Astrocyte (in vitro differentiated cells and primary cell): ENCODE measurements around the gene ZNF503. TPM values are rescaled to one million over a fixed set of nuclear protein-coding genes. Genes with fewer than 3 reads are reported as not detected.

Experiments used
- DNase-seq: peaks from one replicate; pipeline ENCODE4 v3.0.0-alpha.2; 2010; ENCODE audit warnings: low read depth
- FAIRE-seq: peaks from 2 replicates; lab custom pipeline; 2011; peaks lifted over from hg19 to GRCh38; lab: Jason Lieb, UNC
- H2AFZ ChIP-seq: 2 replicates; pipeline ENCODE4 v1.6.0; 2012; ENCODE audit warnings: low read depth, low read length, inconsistent platforms
- H3K27ac ChIP-seq: 2 replicates; pipeline ENCODE4 v1.5.1; 2011; ENCODE audit warnings: low read depth, low read length, inconsistent platforms
- H3K27me3 ChIP-seq: 2 replicates; pipeline ENCODE4 v1.6.0; 2011; ENCODE audit warnings: low read length, inconsistent platforms; ENCODE audit not compliant: insufficient read depth
- H3K36me3 ChIP-seq: 2 replicates; pipeline ENCODE4 v1.5.1; 2011; ENCODE audit warnings: low read length, inconsistent platforms; ENCODE audit not compliant: insufficient read depth
- H3K4me1 ChIP-seq: 2 replicates; pipeline ENCODE4 v1.5.1; 2011; ENCODE audit warnings: low read length, inconsistent platforms; ENCODE audit not compliant: insufficient read depth
- H3K4me2 ChIP-seq: 2 replicates; pipeline ENCODE4 v1.6.0; 2012; ENCODE audit warnings: low read length, inconsistent platforms
- H3K4me3 ChIP-seq: 2 replicates; pipeline ENCODE4 v1.5.1; 2011; ENCODE audit warnings: low read depth, mild to moderate bottlenecking, low read length, inconsistent platforms; ENCODE audit not compliant: insufficient read depth
- H3K79me2 ChIP-seq: 2 replicates; pipeline ENCODE4 v1.6.0; 2012; ENCODE audit warnings: mild to moderate bottlenecking, low read length, inconsistent platforms; ENCODE audit not compliant: insufficient read depth
- H3K9ac ChIP-seq: 2 replicates; pipeline ENCODE4 v1.6.0; 2012; ENCODE audit warnings: mild to moderate bottlenecking, low read length, inconsistent platforms
- H3K9me3 ChIP-seq: 2 replicates; pipeline ENCODE4 v1.5.1; 2012; ENCODE audit warnings: low read depth, mild to moderate bottlenecking, low read length, inconsistent platforms; ENCODE audit not compliant: insufficient read depth
- H4K20me1 ChIP-seq: 2 replicates; pipeline ENCODE4 v1.6.0; 2012; ENCODE audit warnings: low read length, inconsistent platforms; ENCODE audit not compliant: insufficient read depth
- H3K27ac Mint-ChIP-seq: one replicate; pipeline ENCODE4 v1.8.0; 2021; ENCODE audit warnings: mild to moderate bottlenecking, mixed read lengths; ENCODE audit not compliant: unreplicated experiment
- H3K27me3 Mint-ChIP-seq: one replicate; pipeline ENCODE4 v1.8.0; 2021; ENCODE audit warnings: low read depth, mixed read lengths; ENCODE audit not compliant: unreplicated experiment
- H3K36me3 Mint-ChIP-seq: one replicate; pipeline ENCODE4 v1.8.0; 2021; ENCODE audit warnings: low read depth, mixed read lengths; ENCODE audit not compliant: unreplicated experiment
- H3K4me1 Mint-ChIP-seq: one replicate; pipeline ENCODE4 v1.8.0; 2021; ENCODE audit warnings: low read depth, mixed read lengths; ENCODE audit not compliant: unreplicated experiment
- H3K4me3 Mint-ChIP-seq: one replicate; pipeline ENCODE4 v1.8.0; 2021; ENCODE audit warnings: mild to moderate bottlenecking, moderate library complexity, mixed read lengths; ENCODE audit not compliant: unreplicated experiment
- H3K9me3 Mint-ChIP-seq: one replicate; pipeline ENCODE4 v1.8.0; 2021; ENCODE audit warnings: mild to moderate bottlenecking, mixed read lengths; ENCODE audit not compliant: unreplicated experiment
- CTCF ChIP-seq: IDR thresholded peaks from 2 replicates; pipeline ENCODE4 v1.5.1; 2011; ENCODE audit warnings: low read depth, mild to moderate bottlenecking, inconsistent platforms, low read length, moderate library complexity; ENCODE audit not compliant: insufficient read depth
- EZH2 ChIP-seq: IDR thresholded peaks from 2 replicates; pipeline ENCODE4 v1.6.1; 2012; ENCODE audit warnings: mild to moderate bottlenecking, low read length, inconsistent platforms; ENCODE audit not compliant: insufficient read depth
- total RNA-seq: library from RNA; stranded (reverse); gene quantifications from 2 replicates; pipeline ENCODE4 v1.2.1, GENCODE V29; 2021

ZNF503 gene
- total RNA-seq, 1 donor from 2014 or later, result 11.9 TPM

GRCh38 chr10:75397496-75398199, 3.9 kb downstream of the ZNF503 start:
- no peaks in the 10 kb centered on the region for H3K36me3 ChIP-seq
- H2AFZ ChIP-seq, result no peak overlapping the region
- H3K9ac ChIP-seq, result peak overlapping the region; percentile 93
- TF ChIP-seq CTCF (no peak), EZH2 (no peak)
- DNase-seq, result no peak
- H3K27ac Mint-ChIP-seq, result peak overlapping the region; percentile 69
- peaks cover 42% of the 10 kb centered on the region for H4K20me1 ChIP-seq
- peak overlapping the region; percentile 74 for H3K27ac ChIP-seq
- H3K4me1 Mint-ChIP-seq, result peaks cover 2% of the 10 kb centered on the region
- H3K4me2 ChIP-seq, result peak overlapping the region; percentile 100
- H3K4me3 Mint-ChIP-seq, result peak overlapping the region; percentile 88
- peaks cover 7% of the 10 kb centered on the region for H3K4me1 ChIP-seq
- H3K36me3 Mint-ChIP-seq, result peaks cover 4% of the 10 kb centered on the region
- H3K27me3 Mint-ChIP-seq, result peaks cover 40% of the 10 kb centered on the region
- no peaks in the 10 kb centered on the region for H3K27me3 ChIP-seq
- peaks cover 4% of the 10 kb centered on the region for H3K9me3 Mint-ChIP-seq
- no peak for FAIRE-seq
- no peaks in the 10 kb centered on the region for H3K9me3 ChIP-seq
- H3K4me3 ChIP-seq, result peak overlapping the region; percentile 89
- peaks cover 48% of the 10 kb centered on the region for H3K79me2 ChIP-seq

GRCh38 chr10:75396631-75397495, 4.7 kb downstream of the ZNF503 start:
- Histone ChIP-seq H3K27ac (peak overlapping the region; percentile 74), H3K9me3 (no peaks in the 10 kb centered on the region), H2AFZ (peak overlapping the region; percentile 77), H3K79me2 (peaks cover 48% of the 10 kb centered on the region), H3K9ac (peak overlapping the region; percentile 93), H3K27me3 (peaks cover 2% of the 10 kb centered on the region), H3K4me1 (peaks cover 5% of the 10 kb centered on the region), H3K4me2 (peak overlapping the region; percentile 100), H4K20me1 (peaks cover 42% of the 10 kb centered on the region), H3K4me3 (peak overlapping the region; percentile 89), H3K36me3 (no peaks in the 10 kb centered on the region)
- Mint-ChIP-seq H3K4me1 (no peaks in the 10 kb centered on the region), H3K27ac (peak overlapping the region; percentile 69), H3K9me3 (peaks cover 6% of the 10 kb centered on the region), H3K27me3 (peaks cover 46% of the 10 kb centered on the region), H3K36me3 (peaks cover 4% of the 10 kb centered on the region), H3K4me3 (peak overlapping the region; percentile 88)
- DNase-seq (no peak), FAIRE-seq (no peak)
- TF ChIP-seq EZH2 (no peak), CTCF (no peak)
